CD4-positive, alpha-beta T cell treated with Interleukin-17A for 1 hour (primary cell): ENCODE data around the gene CGREF1.

Experiments
- DNase-seq: peaks from one replicate; pipeline ENCODE4 v3.0.0-alpha.2; 2020

The CGREF1 gene, protein sequence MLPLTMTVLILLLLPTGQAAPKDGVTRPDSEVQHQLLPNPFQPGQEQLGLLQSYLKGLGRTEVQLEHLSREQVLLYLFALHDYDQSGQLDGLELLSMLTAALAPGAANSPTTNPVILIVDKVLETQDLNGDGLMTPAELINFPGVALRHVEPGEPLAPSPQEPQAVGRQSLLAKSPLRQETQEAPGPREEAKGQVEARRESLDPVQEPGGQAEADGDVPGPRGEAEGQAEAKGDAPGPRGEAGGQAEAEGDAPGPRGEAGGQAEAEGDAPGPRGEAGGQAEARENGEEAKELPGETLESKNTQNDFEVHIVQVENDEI

DNA sequence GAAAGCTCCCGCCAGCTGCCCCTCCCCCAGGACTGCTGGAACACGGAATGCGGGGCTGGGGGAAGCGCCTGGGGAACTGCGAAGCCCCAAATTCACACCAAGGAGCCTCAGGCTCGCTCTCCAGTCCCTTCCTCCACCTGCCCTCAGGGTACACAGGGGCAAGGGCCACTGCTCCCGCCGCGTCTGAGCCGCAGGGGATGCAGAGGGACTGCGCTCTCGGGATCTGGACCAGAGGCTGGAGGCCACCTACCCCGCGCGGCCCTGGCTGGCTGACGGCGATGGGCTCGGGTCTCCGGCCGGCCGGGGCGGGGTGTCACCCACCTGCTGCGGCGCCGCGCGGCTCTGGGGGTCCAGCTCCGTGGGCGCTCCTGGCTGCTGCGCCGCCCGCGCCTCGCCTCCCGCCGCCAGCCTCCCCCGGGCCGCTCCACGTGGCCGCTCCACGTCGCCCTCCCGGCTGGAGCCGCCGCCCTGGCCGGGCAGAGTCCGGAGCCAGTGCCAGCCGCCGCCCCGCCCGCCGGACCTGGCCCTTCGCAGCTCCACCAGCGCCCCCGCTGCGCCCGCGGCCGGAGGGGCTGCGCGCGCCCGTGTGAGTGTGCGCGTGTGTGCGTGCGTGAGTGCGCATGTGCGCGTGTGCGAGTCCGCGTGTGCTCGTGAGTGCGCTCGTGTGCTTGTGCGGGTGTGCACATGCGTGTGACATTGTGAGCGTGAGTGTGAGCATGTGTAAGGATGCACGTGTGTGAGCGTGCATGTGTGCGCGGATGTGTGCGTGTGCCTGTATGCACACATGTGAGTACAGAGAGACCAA lies at the start of gene CGREF1:
CGREF1 (minus strand) TSS at position 604 of the 805 bp plus-strand sequence. CDS start 14,762 bp downstream, outside the sequence.
- DNase-seq = no peak

DNA sequence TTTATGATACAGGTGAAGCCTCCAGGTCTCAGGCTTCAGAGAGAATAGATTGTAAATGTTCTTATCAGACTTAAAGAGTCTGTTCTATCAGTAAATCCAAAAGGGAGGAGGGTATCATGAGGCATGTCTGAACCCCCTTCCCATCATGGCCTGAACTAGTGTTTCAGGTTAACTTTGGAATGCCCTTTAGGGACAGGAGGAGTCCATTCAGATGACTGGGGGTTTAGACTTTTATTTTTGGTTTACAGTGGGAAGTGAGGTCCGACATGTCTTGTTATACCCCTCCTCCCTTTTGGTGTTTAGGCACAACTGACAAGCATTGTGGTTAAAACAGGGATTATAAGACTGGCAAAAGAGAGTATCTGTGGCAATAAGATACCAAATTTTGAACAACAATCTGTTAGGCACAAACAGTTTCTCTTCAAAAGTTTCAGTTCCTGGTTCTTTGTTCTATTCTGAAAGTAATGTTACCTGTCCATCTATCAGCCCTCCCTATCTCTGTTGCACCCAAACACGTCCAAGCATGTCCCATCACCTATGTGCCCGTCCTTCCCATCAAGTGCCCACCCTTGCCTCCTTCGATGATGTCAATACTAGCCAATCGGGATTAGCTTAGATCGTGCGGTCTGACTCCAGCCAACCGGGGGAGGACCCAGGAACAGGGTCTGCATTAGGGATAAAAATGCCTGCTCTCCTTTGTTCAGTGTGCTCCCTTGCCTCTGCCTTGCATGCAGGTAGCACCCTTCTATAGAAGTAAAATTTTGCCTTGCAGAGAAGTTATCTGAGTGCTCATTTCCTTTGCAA lies 46.2 kb upstream of the CGREF1 start:
- DNase-seq = no peak

DNA sequence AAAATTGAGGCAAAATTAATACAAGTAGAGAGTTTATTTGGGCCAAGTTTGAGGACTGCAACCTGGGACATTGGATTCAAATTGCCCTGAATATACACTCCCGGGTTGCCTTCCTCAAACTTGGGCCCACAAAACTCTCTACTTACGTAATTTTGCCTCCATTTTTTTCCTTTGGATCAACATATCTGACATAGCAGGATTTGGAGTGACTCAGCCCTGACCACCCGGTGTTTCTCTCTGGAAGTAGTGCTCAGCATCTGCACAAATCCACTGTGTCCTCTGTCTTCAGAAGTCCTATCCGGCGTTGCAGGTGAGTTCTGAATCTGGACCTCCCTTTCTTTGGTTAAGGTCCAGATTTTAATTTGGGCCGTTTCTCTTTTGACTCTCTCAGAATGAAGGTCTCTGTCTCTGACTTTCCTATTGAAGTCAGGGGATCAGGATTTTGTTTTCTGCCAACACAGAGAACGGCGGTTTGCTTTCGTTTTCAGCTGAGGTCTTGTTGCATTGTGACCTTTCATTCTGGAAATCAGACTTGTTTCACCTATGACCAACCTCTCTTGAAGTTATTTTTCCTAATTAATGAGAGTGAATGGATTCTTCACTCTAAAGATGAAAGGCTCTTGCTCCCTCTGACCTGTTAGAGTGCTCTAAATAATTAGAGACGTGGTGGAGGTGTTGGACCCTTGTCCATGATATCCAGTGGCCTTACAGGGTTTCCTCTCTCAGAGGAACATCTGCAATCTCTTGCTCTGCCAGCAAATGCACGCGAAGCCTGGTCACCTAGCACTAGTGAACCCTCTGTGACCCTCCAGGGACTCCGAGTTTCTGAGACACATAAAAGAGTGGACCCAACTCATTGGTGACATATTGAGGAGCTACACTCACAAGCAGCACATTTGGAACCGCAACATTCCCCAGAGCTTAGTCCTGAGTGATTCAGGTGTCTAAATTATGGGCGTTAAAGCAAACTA lies 43.5 kb upstream of the CGREF1 start:
- DNase-seq = no peak

DNA sequence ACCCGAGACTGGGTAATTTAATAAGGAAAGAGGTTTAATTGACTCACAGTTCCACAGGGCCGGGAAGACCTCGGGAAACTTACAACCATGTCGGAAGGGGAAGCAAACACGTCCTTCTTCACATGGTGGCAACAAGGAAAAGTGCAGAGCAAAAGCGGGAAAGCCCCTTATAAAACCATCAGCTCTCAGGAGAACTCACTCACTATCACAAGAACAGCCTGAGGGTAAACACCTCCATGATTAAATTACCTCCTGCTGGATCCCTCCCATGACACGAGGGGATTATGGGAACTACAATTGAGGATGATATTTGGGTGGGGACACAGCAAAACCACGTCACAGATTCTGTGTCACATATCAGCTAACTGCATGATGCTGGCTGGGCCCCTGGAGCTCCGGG lies 41.3 kb upstream of the CGREF1 start:
- no peak for DNase-seq

DNA sequence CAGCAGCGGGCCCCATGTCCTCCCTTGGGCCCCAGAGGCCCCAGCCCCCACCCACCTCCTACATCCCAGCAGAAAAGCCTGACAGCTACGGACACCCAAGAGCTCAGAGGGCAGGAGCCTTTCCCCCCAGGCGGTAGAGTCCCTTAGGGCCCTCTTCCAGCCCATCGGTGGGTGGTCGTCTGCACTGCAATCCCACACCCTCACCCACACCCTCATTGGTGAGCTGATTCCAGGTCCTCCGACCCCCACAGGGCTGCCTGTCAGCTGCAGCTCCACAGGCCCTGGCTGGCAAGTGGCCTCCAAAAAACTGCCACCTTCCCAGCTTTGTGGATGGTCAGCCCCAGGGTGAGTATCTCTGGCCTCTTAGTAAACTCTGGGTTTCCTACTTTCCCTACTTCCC lies 40.3 kb upstream of the CGREF1 start:
- DNase-seq = no peak

DNA sequence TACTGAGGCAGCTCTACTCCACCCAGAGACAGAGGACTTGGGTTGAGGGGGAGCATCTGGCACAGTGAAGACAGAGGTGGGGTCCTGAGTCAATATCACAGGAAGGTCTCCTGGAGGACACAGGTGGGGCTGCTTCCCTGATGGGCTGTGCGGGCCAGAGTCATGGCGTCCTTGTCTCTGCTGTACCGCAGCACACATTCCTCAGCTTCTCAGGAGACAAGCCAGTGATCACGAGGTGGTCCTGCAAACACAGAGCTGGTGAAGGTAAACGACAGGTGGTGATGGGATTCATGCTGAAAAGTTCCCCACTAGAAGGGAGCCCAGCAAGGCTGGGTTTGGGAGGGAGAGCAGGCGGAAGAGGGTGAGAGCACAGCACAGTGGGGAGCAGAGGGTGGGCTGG lies 39.5 kb upstream of the CGREF1 start:
- DNase-seq = no peak

DNA sequence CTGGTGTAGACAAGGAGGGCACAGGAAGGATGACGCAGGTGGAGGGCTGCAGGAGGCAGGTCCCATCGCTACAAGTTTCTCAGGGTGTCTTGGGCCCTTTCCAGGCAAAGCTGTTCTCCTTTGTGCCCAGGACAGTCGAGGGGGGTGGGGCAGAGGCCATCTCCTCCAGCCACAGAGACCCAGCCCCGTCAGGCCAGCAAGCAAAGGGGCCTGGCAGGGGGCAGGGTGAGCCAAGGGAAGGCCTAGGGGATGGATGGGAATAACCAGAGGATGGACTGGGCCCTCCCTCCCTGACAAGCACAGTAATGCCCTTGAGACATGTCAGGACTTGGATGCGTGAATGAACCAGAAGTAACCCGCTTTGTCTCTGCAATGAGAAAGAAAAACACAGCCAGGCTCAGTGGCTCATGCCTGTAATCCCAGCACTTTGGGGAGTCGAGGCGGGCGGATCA lies 36.2 kb upstream of the CGREF1 start:
- no peak for DNase-seq

DNA sequence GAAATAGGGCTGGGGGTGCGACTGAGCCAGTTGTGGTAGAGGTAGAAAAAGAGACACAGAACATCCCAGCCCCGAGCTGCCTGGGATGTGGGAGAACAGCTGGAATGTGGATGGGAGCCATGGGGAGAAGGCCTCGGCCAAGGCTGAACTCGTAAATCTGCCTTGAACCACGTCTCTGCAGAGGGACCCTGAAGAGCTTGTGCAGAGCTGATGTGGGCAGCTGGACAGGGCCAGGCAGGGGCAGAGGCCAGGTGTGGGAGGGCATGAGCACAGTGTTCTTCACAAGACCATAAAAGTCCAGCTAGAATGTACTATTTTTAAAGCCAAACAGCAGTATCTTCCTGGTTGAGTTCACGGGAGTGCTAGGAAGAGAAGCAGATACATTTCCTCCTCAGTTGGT lies 35.6 kb upstream of the CGREF1 start:
- no peak for DNase-seq

DNA sequence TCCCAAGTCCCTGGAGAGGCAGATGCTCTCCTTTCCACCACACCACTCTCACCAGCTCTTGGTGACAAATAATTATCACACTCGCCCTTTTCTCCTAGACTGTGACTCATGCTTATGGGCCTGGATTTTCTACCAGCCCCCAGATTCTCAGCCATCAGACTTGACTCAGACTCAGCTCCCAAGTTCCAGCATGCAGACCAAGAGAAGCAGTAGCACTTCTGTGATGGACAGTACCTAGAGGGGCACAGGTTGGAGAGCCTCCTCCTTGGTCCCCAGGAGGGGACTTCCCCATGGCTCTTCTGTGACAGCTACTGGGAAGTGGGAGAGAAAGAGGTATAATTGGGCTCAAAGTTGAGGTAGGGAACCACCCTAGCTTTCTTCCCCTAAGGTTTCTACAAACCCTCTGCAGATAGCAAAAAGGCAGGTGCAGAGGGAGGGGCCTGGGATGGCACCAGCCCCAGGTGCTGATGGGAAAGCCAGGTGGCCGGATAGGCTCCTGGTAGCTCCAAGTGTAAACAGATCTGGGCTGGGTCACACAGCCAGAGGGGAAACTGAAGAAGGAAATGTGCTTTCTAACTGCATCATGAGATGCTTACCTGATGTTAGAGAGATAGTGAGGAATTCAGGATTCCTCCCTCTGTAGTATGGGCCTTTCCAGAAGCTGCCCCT lies 34.0 kb upstream of the CGREF1 start:
- no peak for DNase-seq

DNA sequence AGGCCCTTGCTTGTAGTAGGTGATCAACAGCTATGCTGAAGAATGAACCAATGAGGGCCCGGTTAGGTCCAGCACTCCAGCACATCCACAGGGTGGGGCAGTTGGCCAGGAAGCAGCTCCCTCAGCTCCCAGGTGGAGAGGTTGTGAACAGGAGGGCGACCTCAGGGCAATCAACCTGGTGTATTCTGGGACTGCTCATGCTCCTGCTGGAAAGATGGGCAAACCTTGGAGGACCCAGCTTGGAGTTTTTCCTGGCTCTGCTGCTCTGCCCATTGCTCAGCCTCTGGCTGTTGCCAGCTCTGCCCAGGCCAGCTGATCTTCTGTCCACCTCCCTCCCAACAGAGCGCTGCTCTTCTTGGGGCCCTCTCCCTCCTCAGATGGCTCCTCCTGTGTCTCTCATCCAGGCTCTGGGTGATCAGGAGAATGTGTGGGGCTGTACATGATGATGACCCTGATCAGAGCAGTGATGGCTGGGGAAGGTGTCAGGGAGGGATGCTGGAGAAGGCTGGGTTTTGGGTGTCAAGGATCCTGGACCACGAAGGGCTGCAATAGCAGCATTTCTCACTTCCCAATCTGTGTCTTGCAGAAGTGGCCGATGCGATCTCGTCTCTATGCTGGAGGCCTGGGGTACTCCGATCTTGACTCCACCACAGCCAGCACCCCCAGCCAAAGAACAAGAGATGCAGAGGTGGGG lies 33.3 kb upstream of the CGREF1 start:
- no peak for DNase-seq

DNA sequence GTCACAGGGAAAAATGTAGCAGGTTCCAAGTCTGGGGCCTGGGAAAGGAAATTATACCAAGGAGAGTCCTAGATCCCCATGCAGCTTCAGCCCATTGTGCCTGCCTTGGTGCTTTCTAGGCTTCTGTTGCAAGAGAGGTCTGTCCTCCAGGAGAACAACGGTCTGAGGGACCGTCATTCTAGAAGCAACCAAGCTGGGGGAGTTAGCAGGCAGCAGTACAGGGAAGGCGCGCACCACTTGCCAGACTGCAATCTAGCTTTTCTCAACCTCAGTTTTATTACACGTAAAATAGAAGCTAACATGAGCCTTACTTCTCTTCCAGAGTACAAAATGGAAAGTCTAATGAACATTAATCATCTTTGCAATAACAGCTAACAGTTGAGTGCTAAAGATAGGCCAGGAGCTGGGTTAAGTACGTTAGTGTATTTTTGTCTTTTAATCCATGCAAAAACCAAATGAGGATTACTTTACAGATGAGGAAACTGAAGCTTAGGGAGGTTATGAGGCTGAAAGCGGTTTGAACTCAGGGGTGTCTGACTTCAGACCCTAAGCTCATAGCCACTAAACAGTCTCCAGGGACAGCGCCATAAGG lies 31.8 kb upstream of the CGREF1 start:
- no peak for DNase-seq

DNA sequence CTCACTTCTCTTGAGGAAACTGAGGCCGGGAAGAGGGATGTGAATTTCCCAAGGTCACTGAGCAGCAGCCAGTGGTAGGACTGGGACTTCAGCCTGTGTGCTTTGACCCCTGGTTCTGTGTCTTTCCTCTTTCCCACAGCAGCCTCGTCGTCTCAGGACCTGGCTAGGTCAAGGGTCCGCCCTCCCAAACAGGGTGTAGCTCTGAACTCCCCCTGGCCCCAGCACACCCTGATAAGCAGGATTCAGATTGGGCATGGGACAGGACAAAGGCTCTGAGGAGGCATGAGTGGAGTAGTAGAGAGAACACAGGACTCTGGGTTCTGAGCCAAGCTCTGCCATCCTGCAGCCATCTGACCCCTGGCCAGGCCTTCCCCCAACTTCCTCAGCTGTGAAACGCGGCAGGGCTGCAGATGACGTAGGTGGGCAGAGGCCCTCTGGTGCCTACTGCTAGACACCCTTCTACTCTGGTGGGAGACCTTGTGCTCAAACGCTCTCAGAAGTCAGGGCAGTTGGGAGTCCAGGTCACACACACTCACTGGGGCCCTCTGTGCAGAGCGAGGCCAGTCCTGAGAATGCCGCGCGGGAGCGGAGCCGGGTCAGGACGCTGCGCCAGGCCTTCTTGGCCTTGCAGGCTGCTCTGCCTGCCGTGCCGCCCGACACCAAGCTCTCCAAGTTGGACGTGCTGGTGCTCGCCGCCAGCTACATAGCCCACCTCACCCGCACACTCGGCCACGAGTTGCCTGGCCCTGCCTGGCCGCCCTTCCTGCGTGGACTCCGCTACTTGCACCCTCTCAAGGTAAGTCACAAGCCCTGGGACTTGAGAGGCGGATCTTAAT lies 30.9 kb upstream of the CGREF1 start:
- no peak for DNase-seq

DNA sequence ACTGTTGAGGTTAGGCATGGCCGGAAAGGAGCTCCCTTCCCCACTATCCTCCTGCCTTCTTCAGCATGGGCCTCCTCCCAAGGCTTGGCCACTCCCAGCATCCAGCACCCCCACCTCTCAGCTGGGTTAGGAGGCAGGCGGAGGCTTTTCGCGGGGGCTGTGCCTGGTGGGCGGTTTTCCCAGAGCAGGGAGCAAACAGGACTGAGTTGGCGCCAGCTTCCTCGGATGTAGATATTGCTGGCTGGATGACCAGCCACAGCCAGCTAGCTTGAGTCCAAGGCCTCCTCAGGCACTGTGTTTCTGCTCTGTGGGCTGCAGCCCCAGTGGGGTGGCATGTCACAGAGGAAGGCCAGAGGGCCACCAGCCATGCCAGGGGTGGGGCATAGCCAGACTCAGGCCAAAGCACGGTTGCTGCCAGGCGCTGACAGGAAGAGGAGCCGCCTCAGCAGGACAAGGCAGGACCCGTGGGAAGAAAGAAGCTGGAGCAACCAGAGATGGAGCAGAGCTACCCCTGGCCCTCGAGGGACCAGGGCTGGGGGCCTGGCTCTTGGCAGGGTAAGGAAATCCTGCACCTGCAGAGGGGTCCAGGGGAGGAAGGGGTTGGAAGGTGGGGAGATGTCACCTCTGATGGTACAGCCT lies 30.0 kb upstream of the CGREF1 start, which contains the start of gene TCF23:
TCF23 (plus strand) TSS at position 204 of the 639 bp plus-strand sequence; CDS start at position 334, 130 bp downstream.
- DNase-seq = no peak

DNA sequence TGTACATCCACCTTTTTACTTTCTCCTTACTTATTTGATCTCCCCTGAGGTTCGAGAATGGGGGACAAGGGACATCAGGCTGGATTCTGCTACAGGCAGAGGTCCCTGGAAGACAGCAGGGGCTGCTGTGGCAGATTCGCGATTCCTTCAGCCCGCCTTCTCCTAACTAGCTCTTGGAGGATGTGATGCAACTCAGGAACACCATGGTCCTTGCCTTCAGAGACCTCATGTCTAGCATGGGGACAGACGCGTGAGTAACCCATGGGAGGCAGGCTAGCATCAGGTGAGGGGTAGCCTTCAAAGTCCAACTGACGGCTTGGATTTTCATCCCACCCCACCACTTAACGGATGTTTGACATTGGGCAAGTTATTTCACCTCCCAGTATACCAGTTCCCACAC lies 29.0 kb upstream of the CGREF1 start:
- no peak for DNase-seq

DNA sequence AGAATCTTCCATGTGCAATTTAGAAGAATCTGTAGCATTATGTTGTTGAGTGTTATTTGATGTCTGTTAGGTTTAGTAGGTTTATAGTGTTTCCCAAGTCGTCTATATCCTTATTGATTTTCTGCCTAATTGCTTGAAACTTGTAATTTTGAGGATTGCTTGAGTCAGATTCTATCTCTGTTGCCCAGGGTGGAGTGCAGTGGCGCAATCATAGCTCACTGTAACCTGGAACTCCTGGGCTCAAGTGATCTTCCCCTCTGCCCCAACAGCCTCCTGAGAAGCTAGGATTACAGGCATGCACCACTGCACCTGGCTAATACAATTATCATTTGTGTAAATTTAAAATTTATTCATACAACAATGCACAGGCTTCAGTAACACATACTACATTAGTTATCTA lies 26.8 kb upstream of the CGREF1 start:
- no peak for DNase-seq

DNA sequence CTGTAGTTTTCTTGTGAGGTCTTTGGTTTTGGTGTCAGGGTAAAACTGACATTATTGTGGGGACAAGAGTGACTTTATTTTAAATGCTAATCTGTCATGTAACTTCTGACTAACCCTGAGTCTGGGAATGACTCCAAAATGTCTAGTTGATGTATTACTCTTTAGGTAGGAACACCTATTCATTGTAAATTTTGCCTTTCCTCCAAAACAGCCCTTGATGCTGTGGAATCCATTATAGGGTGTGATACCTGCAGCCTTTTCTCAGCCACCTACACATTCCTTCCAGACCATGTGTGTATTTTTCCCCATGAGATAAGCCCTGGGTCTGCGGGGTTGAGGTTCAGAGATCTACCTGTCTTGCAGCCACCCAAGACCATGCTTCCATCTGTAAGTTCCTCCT lies 24.4 kb upstream of the CGREF1 start:
- DNase-seq = no peak

DNA sequence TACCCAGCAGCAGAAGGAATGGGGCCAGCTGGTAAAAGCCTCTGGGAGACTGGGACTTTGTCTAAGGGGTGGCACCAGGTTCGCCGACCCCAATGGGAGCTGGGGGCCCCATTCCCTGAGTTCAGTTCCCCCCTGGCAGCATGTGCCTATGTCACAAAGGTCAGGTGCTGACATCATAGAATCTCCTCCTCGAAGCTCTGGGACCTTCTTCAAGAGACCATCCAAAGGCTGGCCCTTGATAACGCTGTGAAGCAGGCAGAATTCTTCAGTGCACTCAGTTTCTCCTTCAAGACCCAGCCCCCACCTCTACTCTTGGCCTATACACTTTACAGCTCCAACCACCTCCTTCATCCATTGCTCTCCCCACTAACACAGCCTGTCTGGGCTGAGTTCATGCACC lies 20.4 kb upstream of the CGREF1 start, which contains the start of gene PRR30:
PRR30 (minus strand) TSS at position 101 of the 400 bp plus-strand sequence. CDS start 1,081 bp downstream, outside the sequence.
- no peak for DNase-seq

DNA sequence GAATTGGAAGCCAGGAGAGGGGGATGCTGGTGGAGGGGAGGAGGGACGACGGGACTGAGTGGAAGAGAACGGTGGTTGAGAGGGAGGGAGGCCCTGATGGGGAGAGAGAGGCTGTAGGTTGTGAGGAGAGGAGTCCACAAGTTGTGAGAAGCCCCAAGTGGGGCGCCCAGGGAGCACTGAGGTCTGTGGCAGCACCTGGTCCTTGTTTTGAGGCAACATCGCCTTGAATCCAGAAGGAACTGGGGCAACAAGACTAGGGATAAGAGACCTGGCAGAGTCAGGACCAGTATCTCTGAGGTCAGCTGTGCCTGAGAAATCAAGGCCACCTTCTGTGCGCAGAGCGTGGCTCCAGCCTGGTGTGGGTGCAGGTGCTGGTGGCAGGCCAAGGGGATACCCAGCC lies 19.2 kb upstream of the CGREF1 start:
- DNase-seq = no peak
